WTC11 (cell line): ENCODE data around the gene RETREG2.

ENCODE experiments used
- ZNF263 ChIP-seq: sonication (generic); formaldehyde crosslinking; IDR thresholded peaks from 2 replicates; pipeline ENCODE4 v1.8.1; 2022; ENCODE audit warnings: low read depth, mild to moderate bottlenecking, moderate library complexity, missing genetic modification reagents
- TF ChIP-seq, protein P1 (sequence below): fragments of 200-600 bp; IDR thresholded peaks from 2 replicates; pipeline ENCODE4 v1.8.0; 2022; ENCODE audit warnings: antibody characterized with exemption

GRCh38 chr2:219205981-219206327 is 27.9 kb downstream of the RETREG2 start:
- TF ChIP-seq, protein P1, sequence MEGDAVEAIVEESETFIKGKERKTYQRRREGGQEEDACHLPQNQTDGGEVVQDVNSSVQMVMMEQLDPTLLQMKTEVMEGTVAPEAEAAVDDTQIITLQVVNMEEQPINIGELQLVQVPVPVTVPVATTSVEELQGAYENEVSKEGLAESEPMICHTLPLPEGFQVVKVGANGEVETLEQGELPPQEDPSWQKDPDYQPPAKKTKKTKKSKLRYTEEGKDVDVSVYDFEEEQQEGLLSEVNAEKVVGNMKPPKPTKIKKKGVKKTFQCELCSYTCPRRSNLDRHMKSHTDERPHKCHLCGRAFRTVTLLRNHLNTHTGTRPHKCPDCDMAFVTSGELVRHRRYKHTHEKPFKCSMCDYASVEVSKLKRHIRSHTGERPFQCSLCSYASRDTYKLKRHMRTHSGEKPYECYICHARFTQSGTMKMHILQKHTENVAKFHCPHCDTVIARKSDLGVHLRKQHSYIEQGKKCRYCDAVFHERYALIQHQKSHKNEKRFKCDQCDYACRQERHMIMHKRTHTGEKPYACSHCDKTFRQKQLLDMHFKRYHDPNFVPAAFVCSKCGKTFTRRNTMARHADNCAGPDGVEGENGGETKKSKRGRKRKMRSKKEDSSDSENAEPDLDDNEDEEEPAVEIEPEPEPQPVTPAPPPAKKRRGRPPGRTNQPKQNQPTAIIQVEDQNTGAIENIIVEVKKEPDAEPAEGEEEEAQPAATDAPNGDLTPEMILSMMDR = no peak
- TF ChIP-seq ZNF263 (CRISPR knock-in tag) = no peak
